GM12875 (cell line): Measurements from ENCODE around the gene GPR42.
A peak's percentile ranks its signal among the peaks of the same experiment; 100 is the strongest.

Experiments
- H3K4me3 ChIP-seq: one replicate; pipeline ENCODE4 v1.5.1; 2011; ENCODE audit warnings: low read depth, low read length, control low read depth
- CTCF ChIP-seq: IDR thresholded peaks from 2 replicates; pipeline ENCODE4 v1.5.1; 2011; ENCODE audit warnings: low read depth, mild to moderate bottlenecking, control low read depth, inconsistent platforms, low read length, moderate library complexity, borderline replicate concordance; ENCODE audit not compliant: insufficient read depth

GPR42 gene

DNA sequence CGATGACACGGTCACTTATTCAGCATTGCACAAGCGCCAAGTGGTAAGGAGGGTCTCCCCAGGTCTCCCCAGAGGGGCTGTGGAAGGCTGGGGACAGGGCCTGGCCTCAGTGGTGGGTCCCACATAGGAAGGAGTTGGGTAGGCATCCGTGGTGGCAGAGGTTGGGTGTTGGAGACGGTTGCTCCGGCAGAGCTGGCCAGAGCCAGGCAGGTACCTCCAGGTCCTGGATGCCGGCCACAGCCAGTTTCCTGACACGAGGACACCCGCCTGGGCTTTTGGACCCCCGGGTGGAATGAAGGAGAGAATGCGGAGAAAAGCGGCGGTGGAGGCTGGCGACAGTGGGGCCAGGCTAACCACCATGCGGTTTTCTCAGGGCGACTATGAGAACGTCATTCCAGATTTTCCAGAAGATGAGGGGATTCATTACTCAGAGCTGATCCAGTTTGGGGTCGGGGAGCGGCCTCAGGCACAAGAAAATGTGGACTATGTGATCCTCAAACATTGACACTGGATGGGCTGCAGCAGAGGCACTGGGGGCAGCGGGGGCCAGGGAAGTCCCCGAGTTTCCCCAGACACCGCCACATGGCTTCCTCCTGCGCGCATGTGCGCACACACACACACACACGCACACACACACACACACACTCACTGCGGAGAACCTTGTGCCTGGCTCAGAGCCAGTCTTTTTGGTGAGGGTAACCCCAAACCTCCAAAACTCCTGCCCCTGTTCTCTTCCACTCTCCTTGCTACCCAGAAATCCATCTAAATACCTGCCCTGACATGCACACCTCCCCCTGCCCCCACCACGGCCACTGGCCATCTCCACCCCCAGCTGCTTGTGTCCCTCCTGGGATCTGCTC, 24.4 kb upstream of the GPR42 start:
- H3K4me3 ChIP-seq = peak overlapping the region; percentile 1
- no peak for TF ChIP-seq CTCF

GRCh38 chr19:35347171-35347929, 23.5 kb upstream of the GPR42 start, which contains the start of gene FFAR1:
FFAR1 (plus strand) TSS chr19:35347902; CDS start chr19:35351552, 3,650 bp downstream.
- H3K4me3 ChIP-seq = no peak within 1 kb of the TSS
- no peak for TF ChIP-seq CTCF

GRCh38 chr19:35347930-35348298, 23.0 kb upstream of the GPR42 start:
- TF ChIP-seq CTCF = no peak
- H3K4me3 ChIP-seq = no peak overlapping the region

DNA sequence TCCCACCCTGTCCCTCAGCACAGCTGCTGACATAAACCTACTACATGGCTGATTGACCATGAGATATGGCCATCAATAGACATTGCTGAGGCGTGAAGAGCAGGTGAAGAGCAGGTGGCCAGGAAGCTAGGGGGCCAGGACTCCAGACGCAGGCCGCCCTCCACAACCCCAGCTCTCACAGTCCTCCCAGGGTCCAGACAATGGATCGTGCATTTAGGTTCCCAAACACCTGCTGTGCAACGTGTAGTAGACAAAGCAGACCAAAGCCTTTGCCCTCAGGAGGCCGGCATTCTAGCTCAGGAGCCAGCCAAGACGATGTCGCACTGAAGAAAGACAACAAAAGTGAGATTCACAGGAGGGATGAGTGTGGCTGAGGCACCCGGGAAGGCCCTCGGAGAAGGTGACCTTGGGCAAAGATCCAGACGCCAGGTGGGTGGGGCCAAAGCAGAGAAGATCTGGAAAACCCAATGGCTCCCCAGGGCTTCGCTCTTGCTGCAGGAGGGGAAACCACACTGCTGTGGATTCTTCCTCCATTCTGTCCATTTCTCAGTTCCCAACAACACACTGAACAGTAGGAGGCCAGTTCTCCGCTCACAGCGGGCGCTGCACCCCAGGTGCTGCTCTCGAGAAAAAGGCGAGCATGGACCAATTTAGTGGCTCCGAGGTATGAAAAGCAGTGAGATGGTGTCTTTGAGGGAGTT, 21.8 kb upstream of the GPR42 start:
- H3K4me3 ChIP-seq = no peak overlapping the region
- TF ChIP-seq CTCF = no peak

GRCh38 chr19:35349614-35350521, 21.0 kb upstream of the GPR42 start:
- peak overlapping the region; percentile 7 for H3K4me3 ChIP-seq
- TF ChIP-seq CTCF = no peak

DNA sequence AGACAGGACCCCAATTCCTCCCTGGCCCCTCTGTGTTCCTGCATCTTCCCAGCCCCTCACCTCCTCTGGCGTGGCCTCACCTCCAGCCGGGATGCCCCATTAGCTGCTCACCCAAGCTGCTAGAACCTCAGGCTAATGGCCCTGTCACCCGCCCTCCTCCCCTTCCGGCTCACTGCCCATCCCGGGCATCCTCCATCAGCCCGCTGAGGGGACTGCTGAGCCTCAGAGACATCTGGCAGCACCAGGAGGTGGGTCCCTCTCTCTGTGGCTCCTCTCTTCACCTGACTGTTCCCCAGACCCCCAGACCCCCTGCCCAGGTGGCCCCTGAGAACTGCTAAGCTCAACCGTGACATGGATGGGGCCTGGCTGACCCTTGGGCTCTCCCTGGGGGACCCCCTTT, 20.3 kb upstream of the GPR42 start:
- no peak overlapping the region for H3K4me3 ChIP-seq
- no peak for TF ChIP-seq CTCF
